SHP77 (cell line): ENCODE results near the gene MIX23.

Source experiments
- DNase-seq, 2 experiments: peaks; one replicate each; lab custom pipeline; 2025; lab: John Stamatoyannopoulos, UW

MIX23 gene

DNA sequence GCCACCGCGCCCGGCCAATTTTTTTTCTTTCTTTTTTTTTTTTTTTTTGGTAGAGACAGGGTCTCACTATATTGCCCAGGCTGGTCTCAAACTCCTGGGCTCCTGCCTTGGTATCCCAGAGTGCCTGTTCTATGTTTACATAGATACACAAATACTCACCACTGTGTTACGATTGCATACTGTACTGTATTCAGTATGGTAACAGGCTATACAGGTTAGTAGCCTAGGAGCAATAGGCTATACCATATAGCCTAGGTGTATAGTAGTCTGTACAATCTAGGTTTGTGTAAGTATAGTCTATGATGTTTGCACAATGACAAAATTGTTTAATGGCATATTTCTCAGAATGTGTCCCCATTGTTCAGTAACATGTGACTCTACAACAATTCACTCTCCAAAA is 31.4 kb downstream of the MIX23 start:
- DNase-seq, result no peak

GRCh38 chr3:122350814-122351418 is 32.1 kb downstream of the MIX23 start:
- DNase-seq, result no peak

DNA sequence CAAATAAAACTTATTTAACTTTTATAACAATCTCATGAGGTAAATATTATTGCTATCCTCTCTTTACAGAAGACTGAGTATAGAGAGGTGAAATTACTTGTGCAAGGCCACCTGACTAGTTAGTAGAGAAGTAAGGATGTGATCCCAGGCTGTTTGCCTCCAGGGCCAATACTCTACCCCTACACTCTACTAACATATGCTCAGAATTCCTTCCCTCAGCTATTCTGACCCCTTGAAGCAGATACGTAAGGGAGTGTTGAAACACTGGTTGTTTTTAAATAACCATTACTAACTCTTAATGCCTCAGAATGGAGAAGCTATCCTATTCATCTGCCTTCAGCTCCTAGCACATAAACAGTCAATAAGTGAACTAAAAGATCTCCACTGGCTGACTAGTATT is 33.9 kb downstream of the MIX23 start:
- no peak for DNase-seq

DNA sequence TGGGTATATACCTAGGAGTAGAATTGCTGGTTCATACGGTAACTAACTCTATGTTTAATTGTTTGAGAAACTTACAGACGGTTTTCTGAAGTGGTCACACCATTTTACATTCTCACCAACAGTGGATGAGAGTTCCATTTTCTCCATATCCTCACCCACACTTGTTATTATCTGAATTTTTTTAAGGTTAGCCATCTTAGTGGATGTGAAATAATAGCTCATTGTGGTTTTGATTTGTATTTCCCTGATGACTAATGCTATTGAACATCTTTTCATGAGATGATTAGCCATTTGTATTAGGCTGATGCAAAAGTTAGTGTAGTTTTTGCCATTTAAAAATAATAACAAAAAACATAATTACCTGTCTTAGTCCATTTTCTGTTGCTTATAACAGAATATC is 39.4 kb downstream of the MIX23 start:
- no peak for DNase-seq

DNA sequence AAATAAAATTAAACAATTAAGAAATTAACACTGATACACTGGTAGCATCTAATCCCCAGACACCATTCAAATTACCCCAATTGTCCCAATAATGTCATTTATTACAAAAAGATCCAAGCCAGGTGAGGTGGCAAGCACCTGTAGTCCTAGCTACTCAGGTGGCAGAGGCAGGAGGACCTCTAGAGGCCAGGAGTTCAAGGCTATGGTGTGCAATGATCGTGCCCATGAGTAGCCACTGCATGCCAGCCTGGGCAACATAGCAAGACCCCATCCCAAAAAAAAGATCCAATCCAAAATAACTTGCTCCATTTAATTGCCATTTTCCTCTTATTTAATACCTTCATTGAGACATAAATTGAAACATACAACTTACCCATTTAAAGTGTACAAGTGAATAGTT is 40.2 kb downstream of the MIX23 start:
- no peak for DNase-seq

DNA sequence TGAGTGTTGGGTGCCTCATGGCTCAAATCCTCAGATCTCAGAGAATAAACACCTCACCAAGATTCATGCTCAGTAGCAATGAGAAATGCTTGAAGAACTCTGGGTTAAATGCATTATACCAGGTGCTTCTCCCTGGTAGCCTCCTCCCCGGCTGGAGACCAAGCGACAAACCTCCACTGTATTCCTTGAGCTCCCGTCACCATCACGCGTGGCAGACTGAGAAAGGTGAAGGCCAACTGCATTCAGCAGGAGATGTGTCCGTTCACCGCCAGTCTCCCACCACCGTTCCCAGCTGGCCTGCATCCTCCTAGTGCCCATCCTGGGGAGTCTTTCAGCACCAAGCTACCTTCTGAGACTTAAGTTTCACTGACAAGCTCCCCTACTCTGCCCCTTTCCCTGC is 50.5 kb downstream of the MIX23 start:
- DNase-seq, result no peak

GRCh38 chr3:122331886-122332285 is 51.1 kb downstream of the MIX23 start:
- no peak for DNase-seq

DNA sequence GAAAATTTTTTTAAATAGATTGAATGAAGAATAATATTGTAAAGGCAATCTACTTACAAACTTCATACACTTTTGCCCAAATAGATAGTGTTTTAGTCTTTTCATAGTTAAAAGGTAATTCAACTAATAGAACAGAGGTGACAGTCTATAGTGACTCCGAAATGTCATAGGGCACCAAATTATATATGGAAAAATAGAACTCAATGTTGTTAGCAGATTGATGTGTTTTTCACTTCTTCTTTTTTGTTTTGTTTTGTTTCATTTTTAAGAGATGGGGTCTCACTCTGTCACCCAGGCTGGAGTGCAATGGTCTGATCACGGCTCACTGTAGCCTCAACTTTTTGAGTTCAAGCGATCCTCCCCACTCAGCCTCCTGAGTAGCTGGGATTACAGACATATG is 57.3 kb downstream of the MIX23 start:
- DNase-seq, result no peak

DNA sequence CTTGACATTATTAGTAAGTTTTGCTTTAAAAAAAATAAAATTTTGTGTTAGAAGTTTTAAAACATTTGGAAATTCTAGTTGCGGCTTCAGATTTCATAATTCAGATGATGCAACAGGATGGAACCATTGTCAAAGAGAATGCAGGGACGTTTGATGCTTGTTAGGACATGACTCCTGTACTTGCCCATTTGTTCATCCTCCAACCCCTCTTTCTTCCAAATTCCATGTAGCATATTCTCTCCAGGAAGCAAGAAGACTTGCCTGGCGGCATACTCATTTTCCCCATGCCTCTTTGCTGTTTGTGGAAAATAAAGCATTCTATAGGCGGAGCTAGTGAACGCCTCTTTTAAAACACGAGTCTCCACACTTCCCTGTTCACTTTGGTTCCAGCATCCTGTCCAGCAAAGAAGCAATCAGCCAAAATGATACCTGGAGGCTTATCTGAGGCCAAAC is 58.1 kb downstream of the MIX23 start, which contains the start of gene CSTA:
Gene CSTA (plus strand): TSS at position 378 of the 453 bp plus-strand sequence. CDS start 45 bp downstream, at position 423.
- DNase-seq, result no peak

DNA sequence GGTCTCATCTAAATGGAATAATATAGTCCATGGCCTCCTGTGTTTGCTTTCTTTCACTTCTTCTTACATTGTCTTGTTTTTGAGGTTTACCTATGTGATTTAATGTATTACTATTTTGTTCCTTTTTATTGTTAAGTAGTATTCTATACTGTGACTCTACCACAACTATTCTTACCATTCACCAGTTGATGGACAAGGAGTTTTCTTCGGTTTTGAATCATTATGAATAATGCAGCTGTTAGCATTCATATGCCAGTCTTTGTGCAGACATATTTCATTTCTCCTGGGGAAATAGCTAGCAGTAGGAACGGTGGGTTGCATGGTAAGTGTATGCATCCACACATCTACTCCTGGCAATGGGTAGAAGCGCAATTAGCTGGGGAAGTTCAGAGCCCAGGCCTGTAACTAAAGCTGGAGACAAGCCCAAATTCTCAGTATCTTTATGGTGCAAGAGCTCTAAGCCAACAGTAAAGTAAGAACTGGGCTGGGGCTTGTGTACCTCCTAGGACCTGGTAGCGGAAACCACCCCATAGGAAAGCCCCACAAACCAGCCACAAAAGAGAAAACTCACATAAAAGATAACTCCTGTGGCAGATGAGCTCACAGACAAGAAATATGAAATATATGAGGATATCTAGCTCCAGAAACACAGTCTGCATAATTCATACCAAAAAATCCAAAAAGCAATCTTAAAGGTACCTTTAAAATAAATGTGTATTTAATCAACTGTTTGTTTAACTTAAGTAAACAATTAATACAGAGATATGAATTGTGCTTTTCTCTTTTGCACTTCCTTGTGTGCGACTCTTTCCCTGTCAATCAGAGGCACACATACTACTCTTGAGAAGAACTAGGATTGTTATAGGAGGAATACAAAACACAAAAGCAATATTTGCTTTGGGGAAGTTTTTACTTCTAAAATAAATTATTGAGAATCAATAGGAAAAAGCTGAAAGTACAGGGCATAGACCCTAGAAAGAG is 60.6 kb downstream of the MIX23 start:
- DNase-seq, result no peak

- no peak for DNase-seq
These were observed 64.4 kb downstream of the MIX23 start for GRCh38 chr3:122318620-122319019.

GRCh38 chr3:122316368-122316767 is 66.7 kb downstream of the MIX23 start:
- DNase-seq, result no peak

DNA sequence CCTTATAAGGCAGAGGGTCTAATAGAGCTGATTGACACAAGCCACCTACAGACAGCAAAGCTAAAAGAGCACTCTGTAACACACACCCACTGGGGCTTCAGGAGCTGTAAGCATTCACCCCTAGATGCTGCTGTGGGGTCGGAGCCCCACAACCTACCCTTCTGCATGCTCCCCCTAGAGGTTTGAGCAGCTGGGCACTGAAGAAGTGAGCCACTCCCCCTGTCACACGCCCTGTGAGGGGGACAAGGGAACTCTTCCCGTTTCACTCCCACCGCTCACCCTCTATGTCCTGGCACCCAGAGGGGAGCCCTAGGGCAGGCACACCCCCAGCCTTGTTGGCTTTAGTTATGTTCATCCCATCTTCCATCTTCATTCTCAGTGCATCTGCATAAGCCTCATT is 67.4 kb downstream of the MIX23 start:
- no peak for DNase-seq

GRCh38 chr3:122314228-122314876 is 68.7 kb downstream of the MIX23 start:
- no peak for DNase-seq

GRCh38 chr3:122313281-122313680 is 69.8 kb downstream of the MIX23 start:
- no peak for DNase-seq

DNA sequence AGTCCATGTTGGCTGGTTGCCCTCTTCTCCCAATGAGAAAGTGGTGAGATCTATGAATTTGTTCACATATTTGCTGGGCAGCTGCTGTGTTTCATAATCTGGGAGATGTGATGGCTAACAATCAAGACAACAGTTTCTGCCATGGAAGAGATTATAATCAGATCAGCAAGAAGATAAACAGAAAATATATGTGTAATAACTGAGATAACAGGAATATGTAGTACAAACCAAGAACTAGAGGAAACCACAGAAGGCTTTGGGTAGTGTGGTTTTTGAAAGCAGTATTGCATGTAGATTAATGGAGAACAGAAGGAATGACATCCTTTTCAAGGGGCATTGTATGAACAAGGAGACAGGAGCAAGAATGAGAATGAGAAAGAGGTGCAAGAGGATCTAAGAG is 70.2 kb downstream of the MIX23 start:
- DNase-seq, result no peak

DNA sequence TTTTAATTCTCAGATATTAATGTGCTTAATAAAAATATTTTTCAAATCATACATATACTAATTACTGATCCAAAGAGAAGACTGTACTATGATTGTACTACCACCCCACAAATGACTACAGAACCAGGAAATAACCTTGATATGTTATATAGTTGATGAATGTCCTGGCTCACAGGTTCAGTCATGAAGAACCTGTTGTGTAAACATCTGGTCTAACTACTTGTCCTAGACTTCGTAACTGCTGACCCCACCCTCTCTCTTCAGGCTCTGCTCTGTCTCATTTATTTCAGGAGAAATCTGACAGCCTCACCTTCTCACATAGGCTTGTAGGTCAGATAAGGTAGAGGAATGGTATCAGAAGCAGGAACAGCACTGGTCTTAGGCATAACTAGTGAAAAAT is 72.7 kb downstream of the MIX23 start:
- DNase-seq, result no peak
